H1 (cell line): ENCODE results near the gene CPXM2.

Experiments used
- CEBPB ChIP-seq: IDR thresholded peaks from 2 replicates; pipeline ENCODE4 v1.6.1; 2012; ENCODE audit warnings: low read depth, low read length
- CREB1 ChIP-seq: IDR thresholded peaks from 2 replicates; pipeline ENCODE4 v1.6.1; 2012; ENCODE audit warnings: inconsistent platforms
- GABPA ChIP-seq: IDR thresholded peaks from 2 replicates; pipeline ENCODE4 v1.6.1; 2011; ENCODE audit warnings: mild to moderate bottlenecking, low read length, moderate library complexity, borderline replicate concordance; ENCODE audit not compliant: insufficient read depth
- RXRA ChIP-seq: IDR thresholded peaks from 2 replicates; pipeline ENCODE4 v1.6.1; 2011; ENCODE audit warnings: low read depth, mild to moderate bottlenecking, low read length, moderate library complexity; ENCODE audit not compliant: insufficient read depth
- SIN3A ChIP-seq, 2 experiments: IDR thresholded peaks in 1 of 2; conservative IDR thresholded peaks in 1 of 2; 2 replicates each; pipeline ENCODE4 v1.6.1; 2011 to 2012; ENCODE audit warnings: low read length in 2 of 2, improper control_type of control experiment in 1 of 2, low read depth in 1 of 2, mild to moderate bottlenecking in 1 of 2
- TF ChIP-seq, protein P1 (sequence below), 3 experiments: IDR thresholded peaks; 1 replicate in 2 of 3; 2 replicates in 1 of 3; pipeline versions ENCODE4 v1.5.1 to v1.6.1; 2011; ENCODE audit warnings: low read length in 3 of 3, mild to moderate bottlenecking in 3 of 3, inconsistent platforms in 2 of 3, low read depth in 1 of 3, moderate library complexity in 1 of 3; ENCODE audit not compliant: insufficient read depth in 1 of 3; ENCODE audit errors: control extremely low read depth in 1 of 3
- TF ChIP-seq, protein P2 (sequence below): IDR thresholded peaks from 2 replicates; pipeline ENCODE4 v1.6.1; 2011; ENCODE audit warnings: low read depth, mild to moderate bottlenecking, low read length; ENCODE audit not compliant: insufficient read depth

GRCh38 chr10:123744224-123744536 is 147.4 kb downstream of the CPXM2 start:
- TF ChIP-seq, protein P1, sequence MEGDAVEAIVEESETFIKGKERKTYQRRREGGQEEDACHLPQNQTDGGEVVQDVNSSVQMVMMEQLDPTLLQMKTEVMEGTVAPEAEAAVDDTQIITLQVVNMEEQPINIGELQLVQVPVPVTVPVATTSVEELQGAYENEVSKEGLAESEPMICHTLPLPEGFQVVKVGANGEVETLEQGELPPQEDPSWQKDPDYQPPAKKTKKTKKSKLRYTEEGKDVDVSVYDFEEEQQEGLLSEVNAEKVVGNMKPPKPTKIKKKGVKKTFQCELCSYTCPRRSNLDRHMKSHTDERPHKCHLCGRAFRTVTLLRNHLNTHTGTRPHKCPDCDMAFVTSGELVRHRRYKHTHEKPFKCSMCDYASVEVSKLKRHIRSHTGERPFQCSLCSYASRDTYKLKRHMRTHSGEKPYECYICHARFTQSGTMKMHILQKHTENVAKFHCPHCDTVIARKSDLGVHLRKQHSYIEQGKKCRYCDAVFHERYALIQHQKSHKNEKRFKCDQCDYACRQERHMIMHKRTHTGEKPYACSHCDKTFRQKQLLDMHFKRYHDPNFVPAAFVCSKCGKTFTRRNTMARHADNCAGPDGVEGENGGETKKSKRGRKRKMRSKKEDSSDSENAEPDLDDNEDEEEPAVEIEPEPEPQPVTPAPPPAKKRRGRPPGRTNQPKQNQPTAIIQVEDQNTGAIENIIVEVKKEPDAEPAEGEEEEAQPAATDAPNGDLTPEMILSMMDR (IDR thresholded peaks at IDR 0.05; ENCODE audit: control extremely low read depth in 1 of 3, insufficient read depth in 1 of 3, low read depth in 1 of 3, low read length in 3 of 3), result no peak
- TF ChIP-seq SIN3A (conservative IDR thresholded peaks at IDR 0.05 in 1 of 2, IDR thresholded peaks at IDR 0.05 in 1 of 2; ENCODE audit: low read depth in 1 of 2, low read length in 2 of 2) (no peak), RXRA (no peak), GABPA (no peak), CREB1 (no peak), CEBPB (no peak)
- TF ChIP-seq, protein P2, sequence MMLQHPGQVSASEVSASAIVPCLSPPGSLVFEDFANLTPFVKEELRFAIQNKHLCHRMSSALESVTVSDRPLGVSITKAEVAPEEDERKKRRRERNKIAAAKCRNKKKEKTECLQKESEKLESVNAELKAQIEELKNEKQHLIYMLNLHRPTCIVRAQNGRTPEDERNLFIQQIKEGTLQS, result no peak
